GM19043 (cell line): ENCODE measurements around the gene LRRC51.

Experiments used
- ATAC-seq: cut with Tn5 transposase; IDR thresholded peaks from one replicate; pipeline ENCODE4 v1.9.1; 2021; ENCODE audit warnings: low read depth; ENCODE audit not compliant: unreplicated experiment

The LRRC51 gene

GRCh38 chr11:72080326-72081183, at the start of gene LRRC51, which contains the start of gene NUMA1:
LRRC51 (plus strand) TSS chr11:72080850; CDS start chr11:72089084, 8,234 bp downstream.
NUMA1 (minus strand) TSS chr11:72080542; CDS start chr11:72035943, 44,599 bp downstream.
- ATAC-seq, result peak; percentile 92

DNA sequence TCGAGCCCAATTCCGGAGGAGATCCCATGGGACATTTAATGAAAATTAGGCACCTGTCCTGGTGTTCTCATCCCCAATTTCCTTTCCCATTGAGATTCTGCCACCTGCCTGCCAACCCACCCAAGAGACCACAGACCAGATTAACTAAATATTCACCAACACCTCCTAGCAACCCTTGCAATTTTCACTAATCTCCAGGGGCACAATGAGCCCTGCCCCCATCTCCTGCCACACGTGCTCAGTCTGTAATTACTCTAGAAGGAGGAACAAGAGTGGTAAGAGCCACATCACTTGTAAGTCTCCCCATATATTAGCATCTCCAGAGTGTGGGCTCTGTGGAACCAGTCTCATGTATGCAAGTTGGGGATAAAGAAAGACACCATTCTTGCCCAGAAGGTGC, 44.0 kb upstream of the LRRC51 start:
- ATAC-seq, result no peak

DNA sequence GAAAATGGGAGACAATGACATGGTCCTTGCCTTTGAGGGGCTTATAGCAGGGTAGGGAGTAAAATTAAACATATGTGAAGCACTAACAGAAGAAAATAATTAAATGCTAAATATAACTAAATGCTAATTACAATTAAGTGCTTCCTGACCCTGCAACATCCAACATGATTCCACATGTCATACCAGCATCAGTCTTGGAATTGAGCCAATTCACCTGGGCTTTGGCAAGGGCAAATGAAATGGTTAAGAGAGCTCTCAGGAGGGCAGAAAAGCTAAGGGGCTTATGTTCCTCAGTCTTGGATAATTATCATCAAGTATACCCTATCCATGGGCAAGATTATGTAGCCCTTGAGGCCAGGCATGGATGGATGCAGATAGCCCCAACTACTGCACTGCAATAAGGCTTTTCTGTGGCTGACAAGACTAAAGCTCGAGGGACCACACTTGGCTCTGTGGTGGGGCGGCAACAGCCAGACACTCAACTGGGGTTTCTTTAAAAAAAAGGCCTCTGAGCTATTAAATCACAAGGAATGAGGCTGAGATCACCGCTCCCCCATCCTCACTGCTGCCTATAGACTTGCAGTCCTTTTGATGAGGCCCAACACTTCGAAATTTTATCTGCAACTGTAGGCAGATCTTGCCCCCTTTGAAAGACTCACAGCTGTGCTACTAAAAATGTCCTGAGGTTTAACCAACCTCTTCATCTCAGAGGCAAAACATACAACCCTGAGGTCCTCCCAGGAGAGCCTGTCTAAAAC, 42.9 kb upstream of the LRRC51 start:
- ATAC-seq, result no peak

GRCh38 chr11:72038491-72038890, 42.2 kb upstream of the LRRC51 start:
- ATAC-seq, result no peak

GRCh38 chr11:72039031-72039855, 41.4 kb upstream of the LRRC51 start:
- no peak for ATAC-seq

DNA sequence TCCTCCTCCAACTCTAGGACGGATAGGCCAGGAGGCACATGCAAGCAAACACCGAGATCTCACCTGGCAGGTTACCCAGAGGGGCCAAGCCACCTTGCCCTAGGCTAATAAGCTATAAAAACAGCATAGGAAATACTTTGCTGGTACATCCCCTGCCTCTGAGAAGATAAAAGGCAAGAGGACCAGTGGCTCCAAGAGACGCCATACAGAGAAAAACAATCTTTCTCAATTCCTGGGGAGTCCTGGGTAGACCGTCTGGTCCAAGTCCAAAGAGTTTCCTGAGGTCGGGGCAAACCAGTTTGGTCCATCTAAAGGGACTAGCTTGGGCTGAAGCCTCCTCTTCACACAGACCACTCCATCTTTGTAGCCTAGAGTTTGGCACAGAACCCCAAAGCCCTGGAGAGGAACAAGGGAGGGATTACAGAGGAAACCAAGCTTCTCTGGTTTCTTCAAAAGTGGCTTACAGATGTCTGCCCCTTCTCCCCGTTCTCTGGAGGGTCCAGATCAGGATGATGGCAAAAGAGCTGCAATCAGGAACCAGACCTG, 40.7 kb upstream of the LRRC51 start:
- ATAC-seq, result no peak

DNA sequence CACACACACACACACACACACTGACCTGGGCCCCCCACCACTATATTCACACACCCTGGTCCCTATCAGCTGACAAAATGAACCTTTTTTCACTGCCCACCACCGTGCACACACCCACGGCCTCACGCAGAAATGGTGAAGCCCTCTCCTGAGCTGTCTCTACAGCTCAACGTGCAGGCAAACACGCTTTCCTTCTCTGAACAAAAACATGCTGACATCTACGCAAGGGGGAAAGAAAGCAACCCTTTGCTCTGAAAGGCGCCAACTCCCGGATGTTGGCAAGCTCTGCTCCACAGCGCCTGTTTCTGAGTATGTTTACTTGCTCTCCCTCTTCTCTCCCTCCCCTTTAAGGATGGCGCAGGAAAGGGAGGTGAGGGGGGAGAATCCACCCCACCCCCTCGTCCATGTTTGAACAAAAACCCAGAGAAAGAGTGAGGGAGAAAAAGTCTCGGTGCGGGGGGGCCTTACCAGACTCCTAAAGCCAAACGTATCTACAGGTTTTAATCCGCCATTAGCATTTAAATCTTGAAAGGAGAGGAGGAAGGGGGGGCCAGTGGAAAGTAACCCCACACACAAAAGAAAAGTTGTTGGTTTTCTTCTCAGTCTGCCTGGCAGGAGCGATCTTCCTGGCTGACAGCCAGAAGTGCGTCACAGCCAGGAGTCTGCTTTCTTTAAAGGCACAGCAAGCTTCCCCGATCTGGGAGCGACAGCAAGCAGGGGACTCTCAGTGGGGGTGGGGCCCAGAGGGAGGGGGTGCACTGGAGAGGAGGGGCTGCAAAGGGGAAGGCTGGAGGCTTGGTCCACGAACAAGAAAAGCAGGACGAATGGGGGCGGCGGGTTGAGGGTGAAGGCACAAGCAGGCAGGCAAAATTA, 39.9 kb upstream of the LRRC51 start:
- ATAC-seq, result no peak

- ATAC-seq, result no peak
Measured at GRCh38 chr11:72041364-72042063, 39.1 kb upstream of the LRRC51 start.

- ATAC-seq, result no peak
Measured at GRCh38 chr11:72042064-72042745, 38.4 kb upstream of the LRRC51 start.

GRCh38 chr11:72045849-72046248, 34.8 kb upstream of the LRRC51 start:
- no peak for ATAC-seq

DNA sequence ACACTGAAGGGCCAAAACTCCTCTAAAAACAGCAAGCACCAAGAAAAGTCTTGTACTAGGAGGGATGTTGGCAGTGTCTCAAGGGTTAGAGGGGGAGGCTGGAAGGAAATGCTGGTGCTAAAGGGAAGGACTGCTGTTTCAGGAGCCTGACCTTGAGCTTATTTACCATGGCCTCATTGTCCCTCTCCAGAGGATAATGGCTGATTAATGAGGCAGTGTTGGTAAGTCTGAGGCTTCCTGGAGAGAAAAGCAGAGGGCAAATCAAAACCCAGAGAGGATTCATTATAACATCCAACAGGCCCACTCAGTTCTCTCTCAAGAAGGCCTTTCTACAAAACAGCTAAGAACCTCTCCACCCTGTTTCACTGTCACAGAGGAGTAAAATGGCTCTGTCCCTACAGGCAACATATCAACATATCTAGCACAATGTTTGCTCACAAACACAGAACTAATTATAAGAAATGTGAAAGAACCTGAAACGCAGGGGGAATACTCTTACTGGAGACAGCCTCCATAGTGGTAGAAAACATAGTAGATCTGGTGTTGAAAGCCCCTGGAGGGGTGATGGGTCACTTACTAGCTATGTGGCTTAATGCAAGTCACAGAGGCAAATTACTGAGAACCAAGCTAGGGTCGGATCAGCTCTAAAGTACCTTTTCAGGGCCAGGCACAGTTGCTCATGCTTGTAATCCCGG, 31.7 kb upstream of the LRRC51 start:
- no peak for ATAC-seq

DNA sequence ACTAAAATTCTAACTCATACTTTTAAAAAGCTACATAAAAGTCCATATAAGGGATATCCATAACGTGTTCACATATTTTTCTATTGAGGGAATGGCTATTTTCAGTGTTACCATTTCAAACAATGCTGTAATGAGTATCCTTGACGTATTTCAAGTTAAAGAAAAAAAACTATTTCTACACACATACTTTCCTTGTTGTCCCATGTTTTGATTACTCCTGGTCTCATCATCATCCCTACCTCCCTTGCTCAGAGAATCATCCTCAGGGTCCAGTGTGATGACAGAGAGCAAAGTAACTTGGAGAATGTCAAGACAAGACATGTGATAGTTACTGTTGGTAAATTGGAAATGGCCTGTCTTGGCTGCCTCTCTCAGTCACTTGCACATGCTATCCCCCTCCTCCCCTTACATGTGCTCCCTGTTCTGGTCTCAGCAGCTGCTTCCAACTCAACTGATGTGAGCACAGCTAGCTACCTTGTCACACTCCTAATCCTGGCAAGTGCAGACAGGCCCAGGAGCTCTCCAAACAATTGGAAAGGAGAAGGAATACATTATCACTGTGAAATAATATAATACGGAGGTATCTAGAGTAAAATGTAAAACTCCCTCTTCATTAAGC, 22.1 kb upstream of the LRRC51 start:
- ATAC-seq, result no peak

- no peak for ATAC-seq
Measured at GRCh38 chr11:72061739-72062396, 18.8 kb upstream of the LRRC51 start.

DNA sequence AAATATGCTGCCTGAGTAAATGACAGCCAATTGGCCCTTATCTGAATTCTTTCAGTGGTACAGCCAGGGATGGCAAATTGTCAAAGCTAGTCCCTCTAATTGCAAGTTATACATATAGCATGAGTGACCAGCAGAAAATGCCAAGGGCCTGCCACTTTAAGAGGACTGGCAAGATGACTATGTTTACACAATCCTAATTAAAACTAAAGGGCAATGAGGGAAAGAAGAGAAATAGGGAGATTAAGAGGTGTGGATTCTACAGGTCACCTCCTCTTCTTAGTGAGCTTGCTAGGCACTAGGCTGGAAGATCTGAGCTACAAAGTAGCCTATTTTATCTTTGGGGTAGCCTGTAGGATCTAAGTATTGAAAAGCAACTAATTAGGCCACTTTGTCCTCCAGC, 13.8 kb upstream of the LRRC51 start:
- ATAC-seq, result no peak

GRCh38 chr11:72067266-72067665, 13.4 kb upstream of the LRRC51 start:
- ATAC-seq, result no peak

DNA sequence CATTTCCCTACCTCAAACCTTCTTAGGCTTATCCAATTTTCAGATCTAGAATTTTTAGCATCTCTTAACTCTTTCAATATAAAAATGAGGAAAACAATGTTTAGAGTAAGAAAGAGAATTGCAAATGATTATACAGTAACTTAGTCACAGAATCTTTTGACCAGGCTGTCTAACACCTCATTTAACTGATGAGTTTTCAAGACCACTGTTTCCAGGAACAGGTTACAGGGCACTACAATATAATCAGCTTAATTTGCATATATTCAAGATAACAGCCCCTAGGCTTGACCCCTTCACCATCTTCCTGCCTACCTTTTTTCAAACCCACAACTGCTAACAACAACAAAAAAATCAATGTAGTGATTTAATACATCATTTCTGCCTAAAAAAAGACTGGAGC, 13.0 kb upstream of the LRRC51 start:
- ATAC-seq, result no peak

- ATAC-seq, result no peak
Measured at GRCh38 chr11:72069200-72069599, 11.4 kb upstream of the LRRC51 start.
